ENCODE measurements around the gene CRBN.
A peak's percentile ranks its signal among the peaks of the same experiment; 100 is the strongest.

CRBN gene

DNA sequence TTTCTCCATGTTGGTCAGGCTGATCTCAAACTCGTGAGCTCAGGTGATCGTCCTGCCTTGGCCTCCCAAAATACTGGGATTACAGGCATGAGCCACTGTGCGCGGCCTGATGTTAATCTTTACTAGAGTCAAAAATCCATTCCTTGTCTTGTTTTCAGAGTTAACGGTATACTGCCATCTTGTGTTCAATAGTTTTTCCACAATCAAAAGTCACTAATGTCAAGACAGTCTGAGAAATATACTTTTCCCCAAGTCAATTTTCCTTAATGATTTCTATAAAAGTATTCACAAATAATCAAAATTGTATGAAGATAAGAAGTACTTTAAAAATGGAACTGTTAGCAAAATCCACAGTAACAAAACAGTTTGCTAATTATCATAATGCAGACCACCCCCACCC is 8.5 kb downstream of the CRBN start:
- no peak for DNase-seq (ENCODE audit: low spot score)

DNA sequence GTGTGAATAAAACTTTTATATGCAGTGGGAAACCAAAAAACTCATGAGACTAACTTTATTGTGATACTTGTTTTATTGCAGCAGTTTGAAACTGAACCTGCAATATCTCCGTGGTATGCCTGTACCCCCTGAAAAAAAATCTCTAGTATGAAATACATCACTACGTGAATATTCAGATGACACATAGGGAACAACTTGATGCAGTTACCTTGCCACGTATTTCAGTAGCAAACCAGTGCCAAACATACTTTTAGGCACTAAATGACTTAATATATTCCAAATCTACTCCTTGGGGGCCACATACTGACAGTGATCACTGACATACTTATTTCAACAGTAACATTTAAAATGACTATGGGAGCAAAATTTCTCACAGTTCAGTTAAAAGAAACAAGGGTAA is 13.8 kb downstream of the CRBN start:
- DNase-seq (ENCODE audit: low spot score) = no peak

GRCh38 chr3:3165241-3165640 is 14.2 kb downstream of the CRBN start:
- no peak for DNase-seq (ENCODE audit: low spot score)

GRCh38 chr3:3160826-3161225 is 18.7 kb downstream of the CRBN start:
- no peak for DNase-seq (ENCODE audit: low spot score)

- DNase-seq (ENCODE audit: low spot score) = no peak
Observed at GRCh38 chr3:3157484-3157883, 22.0 kb downstream of the CRBN start.

DNA sequence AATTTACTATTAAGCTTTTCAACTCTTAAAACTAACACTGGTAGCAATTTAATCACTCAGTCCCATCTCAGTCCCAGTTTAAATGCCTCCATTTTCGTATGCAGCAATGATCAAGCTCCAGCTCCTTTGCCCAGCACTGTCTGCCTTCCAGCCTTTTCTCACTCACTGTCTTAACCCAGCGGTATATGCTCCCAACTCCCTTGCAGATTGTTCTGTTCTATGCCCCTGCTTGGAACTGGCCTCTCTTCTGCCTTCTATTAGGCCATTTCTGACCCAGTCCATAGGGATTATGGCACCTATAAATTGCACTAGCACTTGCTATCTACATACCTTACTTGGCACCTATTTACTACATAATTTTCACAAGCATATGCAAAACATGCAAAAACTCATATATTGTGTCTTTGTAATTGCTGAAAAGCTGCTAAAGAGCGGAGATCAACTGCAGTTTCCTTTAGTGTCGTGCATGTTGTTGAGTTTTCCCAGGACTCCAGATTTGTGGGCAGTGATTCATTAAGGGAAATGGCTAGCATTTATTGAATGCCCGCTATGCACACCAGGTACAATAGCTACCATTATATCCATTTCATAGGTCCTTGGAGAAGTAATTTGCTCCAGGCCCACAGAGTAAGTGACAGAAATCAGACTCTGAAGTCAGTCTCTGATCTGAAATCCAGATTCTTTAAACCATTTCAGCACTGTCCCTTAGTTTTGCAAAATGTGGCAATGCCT is 24.4 kb downstream of the CRBN start:
- no peak for DNase-seq (ENCODE audit: low spot score)

- no peak for DNase-seq (ENCODE audit: low spot score)
Observed at GRCh38 chr3:3151513-3151912, 28.0 kb downstream of the CRBN start.

DNA sequence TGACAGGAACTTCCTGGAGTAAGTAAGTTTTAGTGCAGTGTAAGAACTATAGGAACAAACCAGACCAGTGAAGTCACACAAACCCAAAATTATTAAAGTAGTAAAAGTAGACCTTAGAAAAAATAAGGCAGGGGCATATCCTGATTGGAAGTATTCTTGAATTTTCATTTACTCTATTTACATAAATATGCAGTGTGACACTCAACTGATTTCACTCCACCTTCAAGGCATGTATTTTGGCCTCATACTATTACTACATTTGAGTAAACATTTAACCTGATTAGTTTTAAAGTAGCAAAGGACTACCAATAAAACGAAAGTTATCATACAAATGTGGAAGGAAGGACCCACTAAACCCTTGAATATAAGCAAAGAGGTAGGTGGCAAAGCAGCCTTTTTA is 29.9 kb downstream of the CRBN start:
- DNase-seq (ENCODE audit: low spot score) = no peak

DNA sequence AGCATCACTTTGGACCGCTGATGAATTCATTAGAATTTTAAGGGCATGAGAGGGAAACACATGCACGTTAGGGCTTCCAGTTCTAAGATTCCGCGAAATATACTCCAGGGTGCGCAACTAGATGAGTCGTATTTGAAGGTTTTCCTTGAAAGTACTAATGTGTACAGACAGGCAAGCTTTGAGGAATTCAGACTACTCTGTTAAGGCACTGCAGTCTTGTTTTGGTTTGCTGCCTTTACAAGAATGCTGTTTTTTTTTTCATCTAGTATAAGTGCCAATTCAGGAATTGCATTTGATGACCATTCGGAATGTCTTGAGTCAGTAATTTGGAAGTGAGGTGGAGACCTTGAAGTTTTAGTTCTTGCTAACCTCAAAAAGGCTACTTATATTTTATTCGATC is 33.7 kb downstream of the CRBN start:
- no peak for DNase-seq (ENCODE audit: low spot score)

GRCh38 chr3:3141939-3142338 is 37.6 kb downstream of the CRBN start:
- DNase-seq (ENCODE audit: low spot score) = no peak

- no peak for DNase-seq (ENCODE audit: low spot score)
Observed at GRCh38 chr3:3137526-3137925, 42.0 kb downstream of the CRBN start.

GRCh38 chr3:3134750-3135448 is 44.6 kb downstream of the CRBN start:
- no peak for DNase-seq (ENCODE audit: low spot score)

DNA sequence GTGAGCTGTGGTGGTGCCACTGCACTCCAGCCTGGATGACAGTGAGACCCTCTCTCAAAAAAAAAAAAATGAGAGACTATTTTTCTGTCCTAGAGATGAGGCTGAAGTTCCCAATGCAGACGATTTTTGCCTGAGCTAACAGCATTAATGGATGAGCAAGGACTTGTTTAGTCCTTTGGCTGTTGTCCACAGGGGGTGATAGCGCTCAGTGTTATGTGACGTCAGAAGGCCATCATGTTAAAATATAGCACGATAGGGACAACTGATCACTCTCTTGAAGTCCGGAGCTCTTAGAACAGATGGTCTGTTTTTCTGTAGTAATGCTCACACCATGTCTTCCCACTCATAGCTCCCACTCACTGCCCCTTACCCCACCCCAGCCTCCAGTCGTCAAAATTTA is 46.0 kb downstream of the CRBN start:
- no peak for DNase-seq (ENCODE audit: low spot score)

GRCh38 chr3:3129579-3129978 is 49.9 kb downstream of the CRBN start:
- no peak for DNase-seq (ENCODE audit: low spot score)

DNA sequence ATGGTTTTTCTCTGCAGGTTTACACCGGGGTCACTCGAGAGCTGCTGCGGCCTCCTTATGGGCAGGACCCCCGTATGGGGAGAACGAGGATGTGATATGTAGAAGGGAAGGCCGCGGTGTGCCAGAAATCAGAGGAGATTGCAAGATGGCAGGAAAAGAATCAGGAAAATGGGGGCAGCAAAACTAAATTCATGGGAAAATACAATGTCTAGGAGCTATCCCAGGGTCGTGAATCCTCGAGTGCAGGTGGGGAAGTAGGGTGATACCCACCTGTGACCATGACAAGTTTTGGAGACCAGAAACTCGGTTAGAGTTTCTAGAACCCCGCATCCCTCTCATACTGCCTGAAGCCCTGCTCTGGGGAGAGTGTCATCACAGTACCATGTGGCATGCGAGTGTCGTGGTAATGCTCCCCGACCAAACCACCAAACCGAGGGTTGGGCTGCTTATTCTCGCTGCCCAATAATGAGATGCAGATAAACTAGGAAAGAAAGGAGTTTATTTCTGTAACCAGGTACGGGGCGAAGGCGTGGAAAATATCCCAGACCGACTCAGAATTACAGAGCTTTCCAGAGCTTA is 52.0 kb downstream of the CRBN start:
- peak; percentile 29 for DNase-seq (ENCODE audit: low spot score)

- DNase-seq (ENCODE audit: low spot score) = peak; percentile 89
Observed at GRCh38 chr3:3126477-3127431, 52.7 kb downstream of the CRBN start, which contains the start of gene TRNT1. TSS of gene TRNT1 (plus strand) at chr3:3126940. CDS start at chr3:3129041, 2,101 bp downstream.

- no peak for DNase-seq (ENCODE audit: low spot score)
Observed at GRCh38 chr3:3125977-3126376, 53.5 kb downstream of the CRBN start.

DNA sequence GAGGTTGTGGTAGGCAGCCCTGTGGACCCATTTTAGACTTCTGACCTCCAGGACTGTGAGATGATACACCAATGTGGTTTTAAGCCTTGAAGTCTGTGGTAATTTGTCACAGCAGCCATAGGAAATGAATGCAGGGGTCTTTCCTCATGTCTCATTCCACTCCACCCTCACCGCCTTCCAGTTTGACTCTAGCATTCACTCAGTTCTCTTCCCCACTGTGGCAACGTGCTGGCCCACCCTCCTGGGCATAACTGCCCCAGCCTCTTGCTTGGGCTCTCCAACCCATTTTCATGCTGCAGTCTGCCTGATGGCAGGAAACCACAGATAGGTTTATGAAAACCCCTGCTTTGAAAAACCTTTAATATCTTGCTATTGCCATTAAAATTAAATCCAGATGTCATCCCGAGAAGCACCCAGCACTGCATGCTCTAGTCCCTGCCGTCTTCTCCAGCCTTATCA is 60.1 kb downstream of the CRBN start:
- no peak for DNase-seq (ENCODE audit: low spot score)

DNA sequence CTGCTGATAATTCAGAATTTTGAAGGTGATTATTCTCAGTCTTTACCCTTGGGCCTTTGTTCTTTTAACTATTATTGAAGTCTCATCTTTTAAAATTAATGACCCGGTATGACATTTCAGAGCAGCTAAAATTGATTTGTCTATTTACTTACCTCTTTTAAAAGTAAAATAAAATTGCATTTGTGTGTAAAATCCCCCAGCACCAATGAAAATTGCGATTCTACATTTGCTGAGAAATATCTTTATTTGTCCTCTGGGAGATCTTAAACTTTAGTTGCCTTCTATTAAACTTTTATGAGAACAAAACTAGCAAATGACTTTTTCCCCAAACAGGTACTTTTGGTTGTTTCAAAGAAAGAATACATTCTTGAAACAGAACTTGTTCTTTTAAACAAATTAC is 61.8 kb downstream of the CRBN start:
- DNase-seq (ENCODE audit: low spot score) = no peak

DNA sequence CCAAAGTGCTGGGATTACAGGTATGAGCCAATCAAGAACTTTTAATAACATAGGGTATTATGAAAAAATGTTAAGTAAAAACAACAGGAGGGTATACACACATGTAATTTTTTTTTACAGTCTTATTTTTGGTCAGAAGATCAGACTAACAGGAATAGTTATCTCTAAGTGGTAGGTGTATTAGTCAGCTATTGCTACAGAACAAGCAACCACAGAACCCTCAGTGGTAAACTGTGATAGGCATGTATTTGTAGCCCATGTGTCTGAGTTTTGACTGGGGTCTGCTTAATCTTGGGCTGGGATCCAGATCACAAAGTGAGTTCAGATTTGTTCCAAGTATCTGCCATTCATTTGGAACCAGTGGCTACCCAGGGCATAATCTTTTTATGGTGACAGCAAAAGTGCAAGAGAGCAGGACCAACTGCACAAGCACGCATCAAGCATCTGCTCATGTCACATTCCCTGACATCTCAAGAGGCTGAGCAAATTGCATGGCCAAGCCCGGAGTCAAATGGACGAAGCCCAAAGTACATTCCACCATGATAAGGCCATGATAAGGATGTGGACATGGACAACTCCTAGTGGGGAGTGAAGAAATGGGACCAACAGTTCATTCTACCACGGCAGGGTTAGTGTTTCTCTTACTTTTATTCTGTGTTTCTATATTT is 66.3 kb downstream of the CRBN start:
- no peak for DNase-seq (ENCODE audit: low spot score)

DNA sequence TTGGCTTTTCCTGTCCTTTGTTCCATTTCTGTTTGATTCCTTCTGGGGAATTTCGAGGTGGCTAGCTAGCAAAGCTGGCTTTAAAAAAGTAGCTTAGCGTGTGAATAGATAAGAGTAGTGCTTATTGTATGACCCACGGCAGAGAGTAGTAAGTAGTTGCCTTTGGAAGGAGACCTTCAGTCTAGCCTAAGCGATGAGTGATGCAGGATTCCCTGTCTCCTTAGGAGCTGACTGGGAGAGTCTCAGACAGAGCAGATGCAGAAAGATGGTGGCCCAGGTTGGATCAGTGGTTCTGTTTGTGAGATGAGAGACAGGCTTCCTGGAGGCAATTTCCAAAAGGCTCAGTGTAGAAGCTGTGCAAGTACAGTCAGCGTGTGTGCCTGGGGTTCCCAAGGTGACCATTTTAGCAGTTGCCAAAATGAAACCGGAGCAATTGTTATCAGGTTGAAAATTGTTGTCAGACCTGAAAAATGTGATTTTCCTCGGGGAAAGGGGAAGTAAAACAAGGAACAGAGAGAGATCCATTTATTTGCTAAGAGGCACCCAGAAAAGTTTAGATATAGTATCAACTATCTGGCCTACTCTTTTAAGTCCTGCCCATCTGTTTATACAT is 68.6 kb downstream of the CRBN start:
- DNase-seq (ENCODE audit: low spot score) = no peak

Measured in SW480 (cell line).